GDM1 (cell line): ENCODE results near the gene WFDC1.
A peak's percentile ranks its signal among the peaks of the same experiment; 100 is the strongest.

Experiments
- DNase-seq: peaks from one replicate; lab custom pipeline; 2025; lab: John Stamatoyannopoulos, UW

WFDC1 gene

DNA sequence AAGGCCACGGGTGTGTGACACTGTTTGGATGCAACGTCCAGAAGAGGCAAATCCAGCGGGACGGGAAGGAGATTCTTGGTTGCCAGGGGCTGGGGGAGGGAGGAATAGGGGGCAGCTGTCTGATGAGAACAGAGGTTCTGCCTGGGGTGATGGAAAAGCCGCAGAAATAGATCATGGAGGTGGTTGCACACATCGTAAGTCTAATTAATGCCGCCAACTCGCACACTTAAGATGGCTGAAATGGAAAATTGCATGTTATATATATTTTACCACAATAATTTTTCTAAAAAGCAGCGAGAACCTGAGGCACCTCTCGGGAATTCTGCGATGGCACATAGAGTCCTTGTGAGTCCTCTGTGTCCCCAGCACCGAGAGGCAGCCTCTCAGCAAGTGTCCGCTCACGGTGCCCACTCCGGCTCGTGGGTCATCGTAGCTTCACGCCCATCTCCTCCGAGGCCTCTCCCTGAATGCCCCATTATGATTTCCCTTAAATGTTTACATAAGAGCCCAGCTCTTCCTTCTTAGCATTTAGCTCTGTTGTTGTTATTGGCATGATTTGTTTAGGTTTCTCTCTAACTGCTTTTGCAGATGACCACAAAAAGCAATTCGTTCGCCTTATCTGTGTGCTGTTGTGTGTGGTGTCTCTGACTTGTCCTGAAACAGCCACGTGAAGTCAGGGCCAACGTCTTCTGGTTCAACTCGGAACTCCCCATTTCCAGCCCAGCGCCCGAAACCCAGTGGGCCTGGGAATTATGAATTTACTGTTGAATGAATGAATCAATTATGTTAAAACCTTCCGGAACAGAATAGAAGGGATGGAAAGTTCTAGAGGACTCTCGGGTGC lies 7.7 kb downstream of the WFDC1 start:
- no peak for DNase-seq

DNA sequence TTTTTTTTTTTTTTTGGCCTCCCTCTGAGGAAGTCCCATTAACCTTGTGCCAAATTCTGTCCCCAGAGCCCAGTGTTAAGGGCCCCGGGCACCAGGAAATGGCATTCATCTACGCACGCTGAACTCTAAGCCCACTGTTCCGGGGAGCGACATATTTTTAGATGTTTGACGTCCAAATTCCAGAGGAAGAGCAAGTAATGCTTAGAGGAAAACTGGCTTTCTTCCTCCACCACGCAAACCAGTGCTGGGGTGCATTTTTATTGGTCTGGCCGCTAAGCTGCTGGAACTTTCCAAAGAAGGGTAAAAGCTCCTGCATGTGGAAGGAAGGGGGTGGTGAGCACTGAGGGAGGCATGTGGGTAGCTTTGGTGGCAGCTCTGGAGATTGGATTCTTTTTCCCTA lies 8.3 kb downstream of the WFDC1 start:
- DNase-seq = no peak

DNA sequence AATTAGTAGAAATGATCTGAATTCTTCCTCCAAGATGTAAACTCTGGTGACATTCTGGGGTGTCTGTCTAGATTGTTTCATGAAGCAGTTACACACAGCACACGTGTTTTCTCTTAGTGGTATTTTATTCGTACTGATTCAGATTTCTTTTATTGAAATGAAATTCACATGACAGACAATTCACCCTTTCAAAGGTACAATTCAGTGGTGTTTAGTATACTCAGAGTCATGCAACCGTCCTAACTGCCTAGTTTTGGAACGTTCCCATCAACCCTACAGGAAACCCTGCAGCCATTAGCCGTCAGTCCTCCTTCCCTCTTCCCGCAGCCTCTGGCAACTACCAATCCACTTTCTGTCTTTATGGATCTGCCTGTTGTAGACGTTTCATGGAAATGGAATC lies 8.8 kb downstream of the WFDC1 start:
- no peak for DNase-seq

DNA sequence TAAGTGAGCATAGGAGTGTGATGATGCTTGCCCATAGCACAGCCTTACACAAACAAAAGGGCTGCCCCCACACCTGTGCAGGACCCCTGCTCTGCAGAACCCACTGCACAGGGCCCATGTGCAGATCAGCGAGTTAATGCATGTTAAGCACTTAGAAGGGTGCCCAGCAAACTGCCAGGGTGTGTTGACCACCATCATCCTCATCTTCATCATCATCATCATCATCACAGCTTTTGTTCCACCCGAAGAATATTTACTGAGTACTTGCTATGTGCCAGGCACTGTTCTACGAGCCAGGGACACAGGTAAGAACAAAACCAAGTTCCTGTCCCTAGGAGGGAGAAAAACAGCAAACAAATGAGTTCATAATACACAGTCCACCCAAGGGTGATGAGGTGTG lies 11.9 kb downstream of the WFDC1 start:
- no peak for DNase-seq

DNA sequence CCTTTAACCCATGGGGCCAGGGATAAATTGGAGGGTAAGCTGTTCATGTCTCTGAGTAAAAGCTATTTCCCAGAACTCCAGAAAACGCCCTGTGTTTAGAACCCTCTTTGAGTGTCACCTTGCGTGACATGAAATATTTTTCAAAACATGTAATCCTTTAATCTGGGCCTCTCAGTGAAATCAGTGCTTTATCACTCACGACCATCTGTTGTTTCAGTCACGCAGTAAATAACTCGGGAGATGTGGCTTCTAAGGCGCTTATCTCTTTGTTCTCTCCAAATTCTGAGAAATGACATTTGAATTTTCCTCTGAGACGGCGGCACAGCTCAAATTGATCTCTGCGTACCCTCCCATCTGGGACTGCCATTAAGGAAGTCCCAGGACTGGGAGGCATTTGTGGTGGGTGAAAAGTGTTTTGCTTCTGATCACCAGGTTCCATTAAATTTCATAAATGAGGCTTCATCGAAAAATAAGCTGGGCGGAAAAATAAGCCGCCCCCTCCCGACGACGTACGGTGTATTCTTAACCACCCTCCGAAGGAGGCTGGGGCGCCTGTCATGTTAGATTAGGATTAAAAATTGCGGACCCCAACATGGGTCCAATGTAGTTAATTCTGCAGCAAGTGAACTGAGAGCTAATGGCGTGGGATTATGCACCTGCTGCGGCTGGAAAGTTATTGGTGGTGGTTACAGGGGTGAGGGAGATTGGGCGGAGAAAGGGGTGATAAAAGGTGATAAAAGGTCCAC lies 12.7 kb downstream of the WFDC1 start:
- no peak for DNase-seq

DNA sequence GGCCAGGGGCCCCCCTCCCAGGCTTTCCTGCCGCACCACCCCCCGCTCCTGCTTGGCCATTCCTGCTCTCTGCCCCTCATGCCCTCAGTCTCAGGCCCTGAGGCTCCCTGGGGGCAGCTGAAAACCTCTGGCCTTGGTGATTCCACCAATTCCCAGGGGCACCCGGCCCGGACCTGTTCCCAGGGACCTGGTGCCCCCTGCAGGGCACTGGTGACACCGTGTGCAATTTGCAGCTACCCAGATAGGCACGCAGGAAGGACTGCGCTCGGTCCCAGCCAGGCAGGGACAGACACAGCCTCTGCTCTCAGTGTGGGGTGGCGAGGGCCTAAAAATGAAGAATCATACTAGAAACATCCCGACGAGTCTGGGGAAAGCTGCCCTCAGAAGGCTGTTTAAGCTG lies 13.4 kb downstream of the WFDC1 start:
- DNase-seq = peak; percentile 14

DNA sequence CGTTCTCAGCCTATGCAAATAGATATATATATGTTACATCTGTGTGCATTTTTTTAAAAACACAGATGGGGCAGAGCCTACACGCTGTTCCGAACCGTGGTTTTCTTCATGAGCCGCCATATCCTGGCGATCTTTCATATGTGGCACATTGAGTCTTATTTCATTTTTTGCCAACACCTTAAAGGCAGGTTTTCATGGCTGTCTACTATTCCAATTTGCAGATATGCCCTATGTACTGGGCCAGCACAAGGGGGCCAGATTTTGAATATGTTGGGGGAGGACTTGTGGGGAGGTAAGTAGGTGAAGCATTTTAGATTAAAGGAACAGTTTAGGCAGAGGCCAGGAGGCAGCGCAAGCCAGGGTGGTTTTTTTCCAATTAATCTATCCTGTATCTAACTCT lies 16.0 kb downstream of the WFDC1 start:
- DNase-seq = no peak

DNA sequence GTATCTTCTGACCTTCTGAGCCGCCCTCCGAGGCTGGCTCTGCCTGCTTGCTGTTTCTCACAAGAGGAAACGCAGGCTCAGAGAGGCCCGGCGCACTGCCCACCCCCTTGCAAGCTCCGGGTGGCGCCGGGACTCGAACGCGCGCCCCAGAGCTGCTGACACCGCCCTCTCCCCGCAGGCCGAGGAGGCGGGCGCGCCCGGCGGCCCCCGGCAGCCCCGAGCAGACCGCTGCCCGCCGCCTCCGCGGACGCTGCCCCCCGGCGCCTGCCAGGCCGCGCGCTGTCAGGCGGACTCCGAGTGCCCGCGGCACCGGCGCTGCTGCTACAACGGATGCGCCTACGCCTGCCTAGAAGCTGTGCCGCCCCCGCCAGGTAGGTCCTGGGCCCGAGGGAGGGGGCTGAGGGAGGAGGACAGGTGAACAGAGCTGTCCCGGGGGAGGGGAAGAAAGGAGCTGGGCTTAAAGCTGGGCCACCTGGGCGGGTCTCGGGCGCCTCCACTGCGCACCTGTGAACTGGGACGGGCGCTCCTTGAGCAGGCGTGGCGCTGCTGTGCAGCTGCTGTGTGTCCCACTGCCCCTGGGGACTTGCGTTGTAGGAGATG lies 18.2 kb downstream of the WFDC1 start:
- no peak for DNase-seq

DNA sequence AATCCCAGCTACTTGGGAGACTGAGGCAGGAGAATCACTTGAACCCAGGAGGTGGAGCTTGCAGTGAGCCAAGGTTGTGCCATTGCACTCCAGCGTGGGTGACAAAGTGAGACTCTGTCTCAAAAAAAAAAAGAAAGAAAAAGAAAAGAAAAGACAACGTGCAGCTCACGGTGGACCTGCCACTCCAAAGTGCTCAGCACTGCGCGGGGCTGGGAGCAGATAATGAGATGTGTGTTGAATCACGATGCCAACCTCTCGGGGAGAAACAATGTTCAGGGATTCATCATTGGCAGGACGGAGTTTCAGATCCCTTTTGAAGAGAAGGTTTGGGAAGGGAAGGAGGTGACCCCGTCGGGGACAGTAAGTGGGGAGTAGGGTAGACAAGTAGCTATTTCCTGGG lies 19.2 kb downstream of the WFDC1 start:
- DNase-seq = no peak

DNA sequence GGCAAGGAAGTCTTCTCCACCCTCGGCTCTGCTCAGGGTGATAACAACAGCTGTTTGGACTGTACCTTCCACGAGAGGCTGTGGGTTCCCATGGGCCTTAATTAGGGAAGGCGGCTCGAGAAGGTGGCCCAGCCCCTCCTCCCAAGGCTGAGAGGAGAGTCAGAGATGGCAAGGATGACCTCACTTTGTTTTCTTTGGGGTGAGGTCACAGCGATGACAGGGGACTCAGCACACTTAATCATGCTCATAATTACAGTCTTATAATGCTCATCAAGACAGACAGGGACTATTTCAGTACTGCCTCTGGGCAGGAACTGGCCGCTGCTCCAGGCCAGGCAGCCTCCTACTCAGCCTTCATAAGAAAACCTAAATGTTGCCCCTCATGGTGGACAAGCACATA lies 19.7 kb downstream of the WFDC1 start:
- no peak for DNase-seq

DNA sequence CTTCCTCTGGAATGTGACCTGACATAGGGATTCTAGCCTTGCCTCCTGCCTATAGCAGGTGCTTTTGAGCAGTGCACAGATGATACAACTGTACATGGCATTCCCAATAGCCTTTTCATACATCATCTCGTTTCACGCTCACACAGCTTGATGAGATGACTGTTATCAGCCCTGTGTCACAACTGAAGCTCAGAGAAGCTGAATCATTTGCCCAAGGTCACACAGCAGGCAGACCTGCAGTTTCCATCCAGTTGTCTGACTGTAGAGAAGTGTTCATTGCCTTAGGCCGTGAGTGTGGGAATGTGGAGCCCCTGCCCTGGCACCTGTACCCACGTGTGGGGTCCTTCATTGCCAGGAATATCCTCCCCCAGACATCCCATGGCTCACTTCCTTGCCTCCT lies 20.1 kb downstream of the WFDC1 start:
- no peak for DNase-seq

DNA sequence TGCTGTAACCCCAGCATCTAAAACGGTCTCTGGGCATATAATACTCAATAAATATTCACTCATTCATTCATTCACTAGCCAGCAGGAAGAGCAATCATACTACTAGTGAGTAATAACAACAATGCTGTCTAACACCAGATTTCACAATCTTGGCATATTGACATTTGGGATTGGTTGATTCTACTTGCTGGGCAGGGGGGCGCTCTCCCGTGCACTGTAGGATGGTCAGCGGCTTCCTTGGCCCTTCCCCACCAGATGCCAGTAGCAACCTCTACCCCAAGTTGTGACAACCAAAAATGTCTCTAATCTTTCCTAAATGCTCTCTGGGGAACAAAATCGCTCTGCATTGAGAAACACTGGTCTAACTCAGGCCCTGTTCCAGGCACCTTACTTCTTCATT lies 20.7 kb downstream of the WFDC1 start:
- no peak for DNase-seq

DNA sequence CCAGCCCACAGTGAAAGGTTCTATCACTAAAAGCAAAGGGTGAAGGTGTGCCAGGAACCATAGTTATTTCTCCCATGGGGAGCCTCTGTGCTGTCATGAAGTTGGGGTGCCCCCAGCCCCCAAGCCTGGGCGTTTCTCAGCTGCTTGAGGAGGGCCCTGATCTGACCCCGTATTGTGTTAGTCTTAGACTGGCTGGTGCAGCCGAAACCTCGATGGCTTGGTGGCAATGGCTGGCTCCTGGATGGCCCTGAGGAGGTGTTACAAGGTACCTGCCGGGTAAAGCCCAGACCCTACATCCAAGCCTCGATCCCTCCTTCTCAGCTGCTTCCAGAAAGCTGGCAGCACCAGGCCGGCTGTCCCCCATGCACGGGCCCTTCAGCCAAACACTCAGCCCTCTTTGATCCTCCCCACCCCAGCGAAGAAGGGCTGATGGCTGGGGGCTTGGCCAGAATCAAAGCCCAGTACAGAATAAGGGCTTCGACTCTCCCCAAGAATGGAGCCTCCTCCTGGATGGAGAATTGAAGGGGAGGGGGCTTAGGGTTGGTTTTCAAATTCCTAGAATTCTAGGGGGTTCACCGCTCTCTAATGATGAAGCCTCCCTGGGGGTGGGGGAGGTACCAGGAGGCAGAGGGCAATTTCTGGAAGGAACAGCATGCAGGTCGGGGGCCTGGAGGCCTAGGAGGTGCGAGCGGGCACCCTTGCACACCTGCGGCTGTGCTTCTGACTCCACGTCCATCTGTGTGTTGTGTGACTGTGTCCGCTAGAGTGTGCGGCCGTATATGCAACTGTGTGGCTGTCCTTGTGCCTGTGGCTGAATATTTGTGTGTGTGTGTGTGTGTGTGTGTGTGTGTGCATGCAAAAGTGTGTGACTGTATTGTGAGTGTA lies 23.7 kb downstream of the WFDC1 start:
- DNase-seq = no peak

DNA sequence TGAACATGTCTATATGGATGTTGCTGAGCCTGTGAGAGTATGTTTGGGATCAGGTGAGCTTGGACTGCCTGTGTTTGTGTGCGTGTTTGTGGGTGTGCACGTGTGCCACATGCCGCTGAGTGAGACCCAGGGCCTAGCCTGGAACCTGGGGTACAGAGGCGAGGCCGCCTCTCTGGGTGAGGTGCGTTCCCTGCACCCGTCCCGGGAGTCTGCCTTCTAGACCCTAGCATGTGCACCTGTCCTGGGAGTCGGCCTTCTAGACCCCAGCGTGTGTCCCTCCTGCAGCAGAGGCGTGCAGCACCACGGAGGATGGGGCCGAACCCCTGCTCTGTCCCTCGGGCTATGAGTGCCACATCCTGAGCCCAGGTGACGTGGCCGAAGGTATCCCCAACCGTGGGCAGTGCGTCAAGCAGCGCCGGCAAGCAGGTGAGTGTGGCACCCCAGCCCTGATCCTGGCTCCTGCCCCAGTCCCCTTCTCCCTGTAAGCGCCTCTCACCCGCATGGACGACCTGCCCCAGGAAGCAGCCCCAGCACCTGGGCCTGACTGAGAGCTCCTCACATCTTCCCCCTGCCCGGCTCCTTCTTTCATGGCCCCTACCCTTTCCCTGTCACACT lies 24.6 kb downstream of the WFDC1 start:
- no peak for DNase-seq

DNA sequence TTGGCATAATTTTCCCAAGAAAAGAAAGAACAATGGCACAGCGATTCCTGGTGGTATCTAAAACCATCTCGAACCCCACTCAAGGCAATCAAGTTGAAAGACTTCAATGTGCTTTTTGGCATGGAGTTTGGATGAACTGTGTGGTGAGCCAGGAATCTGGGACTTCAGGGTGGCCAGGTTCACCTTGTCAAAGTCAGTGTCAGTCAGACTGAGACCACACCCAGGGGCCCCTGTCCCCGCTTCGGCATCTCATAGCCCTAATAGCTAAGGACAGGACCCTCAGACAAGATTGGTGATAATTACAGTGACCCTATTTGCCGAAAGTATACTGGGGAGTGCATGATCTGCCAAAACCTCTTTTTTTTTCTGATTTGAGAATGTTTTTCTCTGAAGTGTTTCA lies 25.8 kb downstream of the WFDC1 start:
- DNase-seq = no peak

DNA sequence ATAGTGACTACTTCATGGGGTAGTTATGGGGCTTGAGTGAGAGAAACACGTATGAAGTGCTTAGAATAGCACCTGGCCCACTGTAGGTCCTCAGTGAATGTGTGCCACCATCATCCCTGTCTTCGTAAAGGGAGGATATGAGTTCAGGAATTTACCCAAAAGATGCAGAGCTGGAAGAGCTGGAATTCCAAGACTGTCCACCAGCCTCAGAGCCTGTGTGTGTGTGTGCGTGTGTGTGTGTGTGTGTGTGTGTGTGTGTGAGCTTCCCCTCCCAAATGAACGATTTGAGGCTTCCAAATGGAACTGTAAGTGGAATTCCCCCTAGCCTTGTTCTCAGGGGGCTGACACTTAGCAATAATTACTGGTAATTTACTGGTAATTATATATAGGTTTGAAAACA lies 27.3 kb downstream of the WFDC1 start:
- no peak for DNase-seq

DNA sequence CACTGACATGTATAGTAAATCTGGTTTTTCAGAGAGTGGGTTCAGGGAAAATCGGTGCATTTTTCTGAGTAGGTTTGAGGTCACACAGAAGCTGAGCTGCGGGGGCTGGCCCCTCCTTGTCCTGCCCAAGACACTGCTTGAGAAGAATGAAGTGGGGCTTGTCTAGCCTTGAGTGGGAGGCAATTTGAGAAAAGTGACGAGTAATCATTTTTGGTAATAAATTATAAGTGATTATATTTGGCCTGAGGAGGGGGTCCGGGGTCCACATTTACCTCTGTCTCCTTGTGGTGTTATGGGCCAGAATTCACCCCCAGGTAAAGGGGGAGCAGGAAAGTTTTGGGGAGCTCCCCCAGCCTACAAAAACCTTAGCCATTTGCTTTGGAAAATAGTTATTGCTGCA lies 28.1 kb downstream of the WFDC1 start:
- no peak for DNase-seq

DNA sequence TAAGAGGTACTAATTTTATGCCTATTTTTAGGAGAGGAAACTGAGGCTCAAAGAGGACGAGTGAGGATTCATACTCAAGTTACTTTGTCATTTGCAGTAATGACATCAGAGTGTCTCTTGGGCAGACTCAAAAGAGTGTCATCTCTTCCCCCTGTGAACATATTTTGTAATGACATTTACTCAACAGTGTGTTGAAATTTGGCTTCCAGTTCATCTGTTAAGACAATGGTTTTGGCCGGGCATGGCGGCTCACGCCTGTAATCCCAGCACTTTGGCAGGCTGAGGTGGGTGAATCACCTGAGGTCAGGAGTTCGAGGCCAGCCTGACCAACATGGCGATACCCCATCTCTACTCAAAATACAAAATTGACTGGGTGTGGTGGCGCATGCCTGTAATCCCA lies 28.9 kb downstream of the WFDC1 start:
- DNase-seq = no peak

DNA sequence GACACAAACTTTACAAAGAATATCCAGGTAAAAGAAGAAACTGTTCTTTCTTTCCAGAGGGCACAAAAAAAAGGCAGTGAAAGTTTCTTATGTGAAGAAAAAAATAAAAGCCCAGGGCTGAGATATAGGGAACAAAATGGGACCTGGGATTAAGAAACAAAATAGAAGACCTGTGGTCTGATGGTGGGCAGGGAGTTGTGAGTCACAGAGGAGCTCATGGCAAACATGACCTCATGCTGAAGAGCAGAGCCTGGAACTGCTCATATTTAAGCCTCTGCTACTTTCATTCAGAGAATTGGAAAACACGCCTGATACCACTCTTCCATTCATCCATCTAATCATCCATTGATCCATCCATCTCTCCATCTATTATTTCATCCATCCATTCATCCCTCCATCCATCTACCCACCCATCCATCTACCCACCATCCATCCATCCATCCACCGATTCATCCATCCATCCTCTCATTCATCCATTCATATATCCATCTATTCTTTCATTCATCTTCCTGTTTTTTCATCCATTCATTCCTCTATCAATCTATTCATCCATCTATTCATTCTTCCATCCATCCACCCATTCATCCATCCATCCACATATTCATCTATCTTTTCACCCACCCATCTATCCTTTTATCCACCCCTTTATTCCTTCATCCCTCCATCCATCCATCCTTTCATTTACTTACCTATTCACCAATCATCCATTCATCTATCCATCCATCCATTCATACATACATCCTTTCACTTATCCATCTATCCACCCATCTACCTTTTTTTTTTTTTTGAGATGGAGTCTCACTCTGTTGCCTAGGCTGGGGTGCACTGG lies 30.0 kb downstream of the WFDC1 start:
- no peak for DNase-seq

DNA sequence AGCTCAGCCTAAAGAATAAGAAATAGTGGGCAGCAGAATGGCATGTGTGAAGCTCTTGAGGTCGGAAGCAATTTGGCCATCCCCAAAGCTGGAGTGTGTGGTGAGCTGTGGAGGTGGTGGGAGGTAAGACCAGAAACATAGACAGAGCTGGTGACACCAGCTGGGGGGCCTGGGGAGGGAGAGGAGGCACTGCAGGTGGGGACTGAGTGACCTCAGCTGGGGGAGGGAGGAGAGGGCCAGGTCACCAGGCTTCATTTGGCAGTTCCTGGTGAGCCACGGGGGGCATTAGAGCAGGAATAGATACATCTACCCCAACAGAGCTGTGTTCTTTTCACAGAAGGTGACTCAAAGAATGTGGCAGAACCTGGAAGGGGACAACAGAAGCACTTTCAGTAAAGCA lies 31.9 kb downstream of the WFDC1 start:
- no peak for DNase-seq
